Measurements from ENCODE around the gene SPRN. TPM values are rescaled to one million over a fixed set of nuclear protein-coding genes. Genes with fewer than 3 reads are reported as not detected.
A peak's percentile ranks its signal among the peaks of the same experiment; 100 is the strongest.

The SPRN gene
- polyA plus RNA-seq, 2 of the 4 experiments (the other 2 are of a cell fraction), result 0.06 to 0.15 TPM

GRCh38 chr10:133373174-133374090 is 51.0 kb downstream of the SPRN start, which contains the start of gene ECHS1:
Gene ECHS1 (minus strand): TSS chr10:133373354. CDS start chr10:133373333, 21 bp downstream.
- FAIRE-seq, result no peak
- ChIA-PET CTCF (interaction anchor here (1.1 kb wide), 1 partner anchor 44 kb away, joined by 5 read pairs; no protein-coding TSS in a partner anchor), POLR2A (interaction anchor here (0.8 to 1.4 kb wide), 4 partner anchors 8 to 44 kb away, joined by 3 to 8 read pairs (median 4); no protein-coding TSS in a partner anchor)
- H3K4me2 ChIP-seq, result peak within 1 kb of the TSS; percentile 81
- H3K27ac ChIP-seq, result peak within 1 kb of the TSS; percentile 90 to 95
- ATAC-seq, result peak; percentile 95 to 99
- peak; percentile 92 to 96 for DNase-seq (ENCODE audit: low read depth in 1 of 2, low spot score in 1 of 2)
- peaks cover 17% of the 10 kb centered on the region; the same call in 2 of the 3 replicates for H3K4me1 ChIP-seq
- peak within 1 kb of the TSS; percentile 89 for H3K4me3 ChIP-seq
- WGBS (ENCODE audit: missing lambda C conversion rate), result 5% methylated on average over 41 of the region's 89 CpGs
- no peak for TF ChIP-seq NFE2L2 (conservative IDR thresholded peaks at IDR 0.05; ENCODE audit: low read length)
- peak; percentile 36 to 93; a peak in 3 of 5 replicates for TF ChIP-seq JUN (IDR thresholded peaks at IDR 0.05)
- TF ChIP-seq CHD2 (IDR thresholded peaks at IDR 0.05; ENCODE audit: low read length, partially characterized antibody), result peak; percentile 97
- no peak for TF ChIP-seq RNF2 (IDR thresholded peaks at IDR 0.05; ENCODE audit: borderline replicate concordance, low read depth)
- TF ChIP-seq FOSB (CRISPR knock-in tag; IDR thresholded peaks at IDR 0.05), result no peak
- TF ChIP-seq RFX5 (IDR thresholded peaks at IDR 0.05), result no peak
- peak; percentile 98 for TF ChIP-seq REST (IDR thresholded peaks at IDR 0.05)
- no peak for TF ChIP-seq ESRRA (IDR thresholded peaks at IDR 0.05; ENCODE audit: borderline replicate concordance, low read length)
- no peak for TF ChIP-seq CEBPB (IDR thresholded peaks at IDR 0.05)
- TF ChIP-seq POLR2AphosphoS2 (conservative IDR thresholded peaks at IDR 0.05; ENCODE audit: low read length), result no peak
- no peak for TF ChIP-seq ATOH8 (CRISPR knock-in tag; IDR thresholded peaks at IDR 0.05; ENCODE audit: low read depth)
- TF ChIP-seq BHLHE40 (IDR thresholded peaks at IDR 0.05; ENCODE audit: low read depth, low read length), result no peak
- TF ChIP-seq GATA3 (IDR thresholded peaks at IDR 0.05; ENCODE audit: borderline replicate concordance), result peak; percentile 55
- no peak for TF ChIP-seq HOXB5 (CRISPR knock-in tag; IDR thresholded peaks at IDR 0.05)
- no peak for TF ChIP-seq HDAC2 (IDR thresholded peaks at IDR 0.05)
- TF ChIP-seq, protein P1, sequence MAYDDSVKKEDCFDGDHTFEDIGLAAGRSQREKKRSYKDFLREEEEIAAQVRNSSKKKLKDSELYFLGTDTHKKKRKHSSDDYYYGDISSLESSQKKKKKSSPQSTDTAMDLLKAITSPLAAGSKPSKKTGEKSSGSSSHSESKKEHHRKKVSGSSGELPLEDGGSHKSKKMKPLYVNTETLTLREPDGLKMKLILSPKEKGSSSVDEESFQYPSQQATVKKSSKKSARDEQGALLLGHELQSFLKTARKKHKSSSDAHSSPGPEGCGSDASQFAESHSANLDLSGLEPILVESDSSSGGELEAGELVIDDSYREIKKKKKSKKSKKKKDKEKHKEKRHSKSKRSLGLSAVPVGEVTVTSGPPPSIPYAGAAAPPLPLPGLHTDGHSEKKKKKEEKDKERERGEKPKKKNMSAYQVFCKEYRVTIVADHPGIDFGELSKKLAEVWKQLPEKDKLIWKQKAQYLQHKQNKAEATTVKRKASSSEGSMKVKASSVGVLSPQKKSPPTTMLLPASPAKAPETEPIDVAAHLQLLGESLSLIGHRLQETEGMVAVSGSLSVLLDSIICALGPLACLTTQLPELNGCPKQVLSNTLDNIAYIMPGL (CRISPR knock-in tag; IDR thresholded peaks at IDR 0.05; ENCODE audit: borderline replicate concordance), result no peak
- TF ChIP-seq, protein P2, sequence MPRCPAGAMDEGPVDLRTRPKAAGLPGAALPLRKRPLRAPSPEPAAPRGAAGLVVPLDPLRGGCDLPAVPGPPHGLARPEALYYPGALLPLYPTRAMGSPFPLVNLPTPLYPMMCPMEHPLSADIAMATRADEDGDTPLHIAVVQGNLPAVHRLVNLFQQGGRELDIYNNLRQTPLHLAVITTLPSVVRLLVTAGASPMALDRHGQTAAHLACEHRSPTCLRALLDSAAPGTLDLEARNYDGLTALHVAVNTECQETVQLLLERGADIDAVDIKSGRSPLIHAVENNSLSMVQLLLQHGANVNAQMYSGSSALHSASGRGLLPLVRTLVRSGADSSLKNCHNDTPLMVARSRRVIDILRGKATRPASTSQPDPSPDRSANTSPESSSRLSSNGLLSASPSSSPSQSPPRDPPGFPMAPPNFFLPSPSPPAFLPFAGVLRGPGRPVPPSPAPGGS (IDR thresholded peaks at IDR 0.05), result peak; percentile 87
- no peak for TF ChIP-seq ZSCAN20 (CRISPR knock-in tag; IDR thresholded peaks at IDR 0.05)
- TF ChIP-seq PHF8 (IDR thresholded peaks at IDR 0.05; ENCODE audit: borderline replicate concordance, low read depth), result peak; percentile 75; the same call in 1 of the 2 replicates
- TF ChIP-seq POLR2A (IDR thresholded peaks at IDR 0.05; ENCODE audit: low read length), result peak; percentile 96
- H3K9me3 ChIP-seq, result no peaks in the 10 kb centered on the region
